Right renal cortex interstitium (tissue), 3 donors: ENCODE data around the gene POU6F2. TPM values are rescaled to one million over a fixed set of nuclear protein-coding genes. Genes with fewer than 3 reads are reported as not detected.
"Not testable (repeated sequence)": the region's sequence is repeated elsewhere in the genome, so short reads cannot be mapped to it uniquely, and the experiment has no call there.

Source experiments
- DNase-seq, 3 donors: peaks; one replicate each; pipeline ENCODE4 v3.0.0-alpha.2; 2013; ENCODE audit warnings: low read depth in 3 of 3, low spot score in 2 of 3
- polyA plus RNA-seq, 3 donors: library from polyadenylated mRNA; unstranded; fragments of 120-200 nt; gene quantifications; one replicate each; pipeline ENCODE4 v1.2.1, GENCODE V29; 2013; ENCODE audit not compliant: insufficient read length in 3 of 3

The POU6F2 gene
- polyA plus RNA-seq, 3 donors, result 0.07 to 0.19 (median 0.17) TPM

GRCh38 chr7:39376881-39377280 lies 399.2 kb downstream of the POU6F2 start:
- DNase-seq, result not testable (repeated sequence)

- no peak for DNase-seq
Measured at GRCh38 chr7:39379416-39379815, 401.7 kb downstream of the POU6F2 start.

GRCh38 chr7:39383136-39383535 lies 405.4 kb downstream of the POU6F2 start:
- DNase-seq, result no peak

GRCh38 chr7:39384386-39384785 lies 406.7 kb downstream of the POU6F2 start:
- no peak for DNase-seq

GRCh38 chr7:39386718-39387117 lies 409.0 kb downstream of the POU6F2 start:
- DNase-seq, result no peak

GRCh38 chr7:39392151-39392550 lies 414.4 kb downstream of the POU6F2 start:
- no peak for DNase-seq

- DNase-seq, result no peak
Measured at GRCh38 chr7:39394105-39394680, 416.5 kb downstream of the POU6F2 start.

GRCh38 chr7:39399458-39399857 lies 421.7 kb downstream of the POU6F2 start:
- no peak for DNase-seq

- DNase-seq, result no peak
Measured at GRCh38 chr7:39399986-39400385, 422.3 kb downstream of the POU6F2 start.

GRCh38 chr7:39400836-39401235 lies 423.1 kb downstream of the POU6F2 start:
- no peak for DNase-seq

- DNase-seq, result no peak
Measured at GRCh38 chr7:39402034-39402433, 424.3 kb downstream of the POU6F2 start.

- DNase-seq, result no peak
Measured at GRCh38 chr7:39404907-39405306, 427.2 kb downstream of the POU6F2 start.

- no peak for DNase-seq
Measured at GRCh38 chr7:39405581-39405980, 427.9 kb downstream of the POU6F2 start.

GRCh38 chr7:39406467-39406866 lies 428.8 kb downstream of the POU6F2 start:
- DNase-seq, result peak in 2 of 3 donors; percentile 49 to 66

GRCh38 chr7:39407137-39407536 lies 429.4 kb downstream of the POU6F2 start:
- DNase-seq, result peak in 1 of 3 donors; percentile 38

- DNase-seq, result no peak
Measured at GRCh38 chr7:39407723-39408122, 430.0 kb downstream of the POU6F2 start.

GRCh38 chr7:39408906-39409305 lies 431.2 kb downstream of the POU6F2 start:
- DNase-seq, result no peak

- no peak for DNase-seq
Measured at GRCh38 chr7:39410582-39410981, 432.9 kb downstream of the POU6F2 start.

GRCh38 chr7:39413636-39414223 lies 436.0 kb downstream of the POU6F2 start:
- DNase-seq, result no peak

GRCh38 chr7:39414224-39415035 lies 436.7 kb downstream of the POU6F2 start:
- DNase-seq, result peak in 1 of 3 donors; percentile 30

GRCh38 chr7:39415091-39415787 lies 437.5 kb downstream of the POU6F2 start:
- no peak for DNase-seq
